ENCODE data around the gene TSPAN9.
A peak's percentile ranks its signal among the peaks of the same experiment; 100 is the strongest.

The TSPAN9 gene

GRCh38 chr12:3323002-3323685, 246.0 kb downstream of the TSPAN9 start:
- DNase-seq: no peak

- DNase-seq: no peak
Observed at GRCh38 chr12:3325736-3326135, 248.6 kb downstream of the TSPAN9 start.

GRCh38 chr12:3326156-3326849, 249.1 kb downstream of the TSPAN9 start:
- no peak for DNase-seq

GRCh38 chr12:3326850-3327780, 249.9 kb downstream of the TSPAN9 start:
- DNase-seq: no peak

- no peak for DNase-seq
Observed at GRCh38 chr12:3328081-3328480, 250.9 kb downstream of the TSPAN9 start.

GRCh38 chr12:3328571-3328970, 251.4 kb downstream of the TSPAN9 start:
- no peak for DNase-seq

- DNase-seq: no peak
Observed at GRCh38 chr12:3329361-3329760, 252.2 kb downstream of the TSPAN9 start.

- no peak for DNase-seq
Observed at GRCh38 chr12:3330976-3331510, 253.9 kb downstream of the TSPAN9 start.

GRCh38 chr12:3332188-3332587, 255.0 kb downstream of the TSPAN9 start:
- DNase-seq: no peak

GRCh38 chr12:3333583-3333982, 256.4 kb downstream of the TSPAN9 start:
- DNase-seq: peak; percentile 95

- DNase-seq: no peak
Observed at GRCh38 chr12:3333991-3334391, 256.8 kb downstream of the TSPAN9 start.

- no peak for DNase-seq
Observed at GRCh38 chr12:3335078-3335487, 257.9 kb downstream of the TSPAN9 start.

Measured in islet precursor cell (in vitro differentiated cells).